Measurements from ENCODE around the gene ZNHIT3.

The ZNHIT3 gene

DNA sequence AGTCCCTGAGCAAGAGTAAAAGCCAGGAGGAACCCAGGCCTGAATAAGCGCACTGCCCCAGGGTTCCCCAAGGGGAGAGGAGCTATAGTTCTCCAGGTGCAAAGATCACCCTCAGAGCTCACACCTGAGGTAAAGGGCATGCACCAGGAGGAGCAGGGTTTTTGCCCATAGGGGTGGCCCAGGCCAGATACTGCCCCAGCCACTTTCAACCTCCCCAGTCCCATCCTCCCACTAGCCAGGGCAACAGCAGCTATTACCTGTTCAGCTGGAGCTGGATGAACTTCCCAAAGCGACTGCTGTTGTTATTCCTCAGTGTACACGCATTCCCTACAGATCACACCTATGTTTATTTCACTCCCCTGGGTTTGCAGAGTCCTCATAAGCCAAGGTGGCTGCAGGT, 28.4 kb downstream of the ZNHIT3 start:
- DNase-seq: no peak

DNA sequence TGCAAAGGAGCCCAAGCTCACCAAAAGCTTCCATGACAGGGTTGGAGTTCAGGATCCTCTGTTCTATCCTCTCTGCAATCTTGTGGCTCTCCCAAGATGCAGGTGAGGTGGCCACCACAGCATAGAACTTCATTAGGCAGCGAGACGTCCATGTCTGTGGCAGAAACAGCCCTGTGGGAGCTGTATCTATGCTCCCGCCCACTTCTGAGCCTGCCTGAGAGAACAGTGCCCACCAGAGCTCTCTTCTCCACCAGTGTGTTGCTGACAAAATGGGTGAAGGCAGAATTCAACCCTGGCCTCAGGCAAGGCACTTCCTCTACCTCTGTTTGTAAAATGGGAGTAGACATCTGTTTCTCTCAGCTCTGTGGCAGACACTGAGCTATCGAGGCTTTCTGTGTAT, 29.4 kb downstream of the ZNHIT3 start:
- no peak for DNase-seq

DNA sequence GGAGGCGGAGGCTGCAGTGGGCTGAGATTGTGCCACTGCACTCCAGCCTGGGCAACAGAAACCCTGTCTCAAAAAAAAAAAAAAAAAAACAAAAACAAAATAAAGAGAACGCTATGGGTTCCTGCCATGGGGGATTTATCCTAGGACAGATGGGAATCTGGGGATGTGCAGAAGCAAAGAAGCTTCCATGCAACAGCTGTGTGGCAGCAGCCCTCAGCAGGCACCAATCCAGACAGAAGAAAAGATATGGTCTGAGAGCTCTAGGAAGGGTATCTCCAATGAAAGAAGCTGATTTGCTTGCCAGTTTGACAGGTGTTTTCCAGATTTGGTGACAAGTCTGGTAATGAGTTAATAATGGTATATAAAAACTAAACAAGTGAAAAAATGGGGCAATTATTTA, 36.6 kb downstream of the ZNHIT3 start:
- no peak for DNase-seq

DNA sequence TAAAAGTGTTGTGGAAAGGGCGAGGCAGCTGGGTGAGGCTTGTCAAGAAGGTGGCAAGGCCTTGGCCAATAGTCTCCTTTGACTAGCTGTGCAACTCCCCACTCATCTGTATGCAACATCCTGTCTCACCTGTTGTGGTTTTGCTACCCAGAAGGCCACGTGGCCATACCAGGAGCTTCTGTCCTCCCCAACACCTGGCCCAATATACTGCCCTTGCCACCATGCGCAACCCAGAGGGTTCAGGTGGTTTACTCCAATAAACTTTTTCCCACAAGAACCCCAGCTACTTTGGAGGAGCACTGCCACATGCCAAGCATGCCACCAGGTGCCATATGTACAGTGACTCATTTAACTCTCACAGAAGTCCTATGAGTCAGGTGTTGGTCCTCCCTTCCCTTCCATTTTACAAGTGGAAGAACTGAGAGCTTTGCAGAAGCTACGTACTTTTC, 38.0 kb downstream of the ZNHIT3 start:
- DNase-seq: no peak

DNA sequence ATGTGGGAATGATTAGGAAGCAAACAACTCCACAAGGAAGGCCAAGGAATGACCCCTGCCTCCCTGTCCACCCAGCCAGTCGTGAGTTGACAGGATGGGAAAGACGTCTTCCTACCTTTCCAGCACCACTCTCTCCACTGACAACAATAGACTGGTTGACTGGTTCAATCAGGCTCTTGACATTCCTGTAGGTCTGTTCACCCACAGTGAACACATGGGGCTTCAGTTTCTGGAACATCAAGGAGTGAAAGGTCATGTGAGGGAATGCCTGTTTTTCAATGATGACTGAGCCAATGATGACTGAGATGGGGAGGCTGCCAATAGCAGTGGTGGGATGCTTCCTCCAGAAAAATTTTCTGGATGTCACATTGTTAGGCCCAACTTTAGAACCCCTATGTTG, 38.6 kb downstream of the ZNHIT3 start:
- no peak for DNase-seq

DNA sequence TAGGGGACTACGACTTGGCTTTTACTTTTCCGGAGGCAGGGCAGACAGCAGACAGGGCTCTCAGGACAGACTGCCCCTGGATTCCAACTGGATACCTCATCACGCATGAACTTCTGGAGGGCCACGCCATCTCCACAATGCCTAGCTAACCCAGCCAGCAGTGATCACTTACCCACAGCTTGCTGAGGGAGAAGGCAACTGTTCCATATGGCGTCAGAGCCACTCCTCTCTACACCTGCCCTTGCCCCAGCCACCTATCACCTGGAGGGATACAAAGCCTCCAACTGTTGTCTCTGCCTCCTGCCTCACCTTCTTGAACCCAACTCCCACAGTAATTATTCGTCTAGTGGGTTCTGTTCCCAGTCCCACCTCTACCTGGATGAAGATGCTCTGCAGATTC, 39.4 kb downstream of the ZNHIT3 start:
- no peak for DNase-seq

DNA sequence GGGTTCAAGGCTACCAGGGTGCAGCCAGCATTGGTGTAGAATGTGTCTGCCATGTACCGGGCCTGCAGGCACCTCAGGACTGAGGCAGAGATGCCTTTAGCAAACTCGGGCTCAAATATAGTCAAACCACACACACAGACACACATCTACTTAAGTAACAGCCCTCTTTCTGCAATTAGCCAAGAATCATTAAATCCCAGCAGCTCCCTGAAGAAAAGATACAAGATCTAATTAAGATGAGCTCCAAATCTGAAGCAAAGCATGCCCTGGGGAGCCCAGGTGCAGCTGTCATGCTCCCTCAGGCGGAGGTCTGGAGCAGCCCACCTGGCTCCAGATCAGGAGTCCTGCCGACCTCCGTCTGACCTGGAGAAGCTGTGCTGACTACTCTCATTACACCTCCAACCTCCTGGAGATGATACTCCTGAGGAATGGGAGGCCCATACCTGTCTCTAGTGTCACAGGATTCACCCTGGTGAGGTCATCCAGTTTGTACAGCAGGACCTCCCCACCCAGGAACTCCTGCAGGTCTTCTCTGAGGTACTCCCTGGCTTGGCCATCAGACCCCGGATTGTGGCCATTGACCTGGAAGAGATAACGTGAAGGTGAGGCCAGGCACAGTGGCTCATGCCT, 41.3 kb downstream of the ZNHIT3 start:
- no peak for DNase-seq

DNA sequence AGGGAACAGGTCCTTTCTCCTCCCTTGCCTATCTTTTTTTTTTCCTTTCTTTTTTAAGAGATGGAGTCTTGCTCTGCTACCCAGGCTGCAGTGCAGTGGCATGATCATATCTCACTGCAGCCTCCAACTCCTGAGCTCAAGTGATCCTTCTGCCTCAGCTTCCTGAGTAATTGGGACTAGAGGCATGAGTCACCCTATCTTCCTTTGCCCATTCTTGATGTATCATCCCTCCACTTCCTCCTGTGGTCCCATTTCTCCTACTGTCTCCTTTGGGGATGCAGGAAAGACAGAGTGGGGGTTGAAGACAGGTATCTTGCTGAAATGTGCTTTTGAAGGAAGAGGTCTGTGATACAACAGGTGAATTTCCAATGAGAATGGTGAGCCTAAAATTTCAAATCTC, 42.6 kb downstream of the ZNHIT3 start:
- no peak for DNase-seq

DNA sequence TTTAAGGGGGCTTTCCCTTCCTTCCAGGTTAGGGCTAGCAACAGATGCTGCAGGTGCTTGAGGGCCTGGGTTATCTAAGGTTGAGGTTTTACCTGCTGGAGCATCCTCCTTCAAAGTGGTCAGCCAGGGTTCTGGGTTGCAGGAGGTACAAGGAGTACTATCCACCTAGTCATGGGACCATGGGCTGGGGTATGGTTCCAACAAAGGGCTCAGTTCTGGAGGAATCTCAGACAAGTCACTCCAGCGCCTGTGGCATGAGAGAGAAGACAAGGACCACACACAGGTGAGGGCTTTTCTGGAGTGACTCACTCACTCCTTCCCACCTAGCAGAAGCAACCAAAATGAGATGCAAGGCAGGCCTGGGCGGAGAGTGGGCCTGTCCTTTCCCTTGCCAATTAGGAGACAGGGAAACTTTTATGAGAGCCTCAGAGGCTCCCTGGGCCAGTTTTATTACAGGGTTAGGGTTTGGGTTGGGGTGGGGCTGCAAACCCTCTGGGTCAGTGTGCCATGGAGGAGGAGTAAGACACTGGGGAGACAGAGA, 46.0 kb downstream of the ZNHIT3 start:
- no peak for DNase-seq

DNA sequence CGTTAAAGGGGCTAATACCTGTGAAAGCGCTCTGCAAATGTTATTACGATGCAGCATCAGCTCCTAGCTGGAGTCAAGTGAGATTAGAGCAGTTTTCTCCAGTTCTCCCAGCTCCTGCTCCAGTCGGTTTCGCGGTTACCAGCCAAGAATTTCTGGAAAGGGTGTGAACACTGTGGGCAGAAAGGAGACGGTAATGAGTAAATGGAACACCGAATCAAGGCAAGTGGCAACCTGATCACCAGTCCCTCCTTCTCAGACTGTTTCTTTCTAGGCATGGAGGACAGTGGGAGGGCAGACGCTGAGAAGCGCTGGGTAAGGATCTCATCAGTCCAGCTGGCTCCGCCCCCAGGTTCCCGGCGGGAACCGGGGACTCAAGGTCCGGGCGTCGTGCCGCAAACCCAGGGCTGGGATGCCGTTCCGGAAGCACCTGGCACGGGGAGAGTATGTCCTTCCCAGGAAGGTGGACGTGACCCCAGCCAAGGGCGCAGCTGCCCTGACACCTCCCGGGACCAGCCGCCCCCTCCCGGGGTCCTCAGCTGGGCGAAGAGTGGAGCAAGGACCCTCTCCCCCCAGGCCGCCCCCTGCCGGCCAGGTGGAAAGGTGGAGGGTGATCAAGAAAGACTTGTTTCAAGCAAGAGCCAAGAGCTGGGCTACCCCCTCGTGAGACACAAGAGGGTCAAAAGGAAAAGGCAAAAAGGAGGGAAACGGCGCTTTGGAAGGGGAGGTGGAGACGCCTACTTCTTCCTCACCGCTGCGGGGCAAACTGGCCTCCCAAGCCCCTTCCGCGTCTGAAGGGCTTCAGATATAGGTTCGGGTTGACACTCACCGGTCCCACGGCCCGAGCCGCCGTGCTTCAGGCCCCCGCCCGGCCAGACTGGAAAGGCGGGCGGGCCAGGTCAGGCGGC, 47.7 kb downstream of the ZNHIT3 start:
- DNase-seq: peak; percentile 91

DNA sequence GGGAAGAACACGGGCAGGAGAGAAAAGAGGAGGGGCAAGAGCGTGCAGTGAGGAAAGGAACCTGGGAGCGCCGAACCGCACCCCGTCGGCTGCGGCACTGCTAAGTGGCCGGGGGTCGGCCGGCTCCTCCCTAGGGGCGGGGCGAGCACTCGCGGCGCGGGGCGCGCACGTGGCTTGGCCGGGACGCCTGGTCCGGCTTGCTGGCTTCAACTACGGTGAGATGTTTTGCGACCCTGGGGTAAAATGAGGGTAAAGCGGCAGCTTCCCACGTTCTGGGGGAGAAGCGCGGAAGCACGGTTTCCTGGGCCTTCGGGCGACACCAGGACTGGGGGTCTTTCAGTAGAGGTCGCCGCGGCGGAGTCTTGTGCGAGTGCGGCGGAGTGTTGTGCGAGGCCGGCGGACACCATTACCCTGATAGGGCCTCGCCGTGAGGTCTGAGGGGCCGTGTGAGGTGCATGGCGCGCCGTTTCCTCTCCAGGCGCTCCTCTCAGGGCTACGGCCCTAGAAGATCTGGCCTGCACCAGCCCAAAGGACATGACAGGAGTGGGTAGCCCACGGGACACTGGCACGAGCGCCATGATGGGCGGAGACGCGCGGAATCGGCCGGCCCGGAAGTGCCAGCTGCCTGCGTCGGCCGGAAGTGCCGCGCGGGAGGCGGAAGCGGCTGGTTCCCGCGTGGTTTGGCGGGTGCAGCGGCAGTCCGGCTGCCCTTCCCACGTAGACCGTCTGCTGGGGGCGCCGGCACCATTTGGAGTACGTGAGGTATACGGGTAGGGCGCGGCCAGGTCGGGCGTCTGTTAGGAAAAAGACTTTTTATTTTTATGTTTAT, 48.6 kb downstream of the ZNHIT3 start, which contains the start of the genes MYO19 and PIGW:
Gene MYO19 (minus strand): TSS at position 29 of the 829 bp plus-strand sequence. CDS start 2,330 bp downstream, outside the sequence.
Gene PIGW (plus strand): TSS at position 148 of the 829 bp plus-strand sequence. CDS start 2,115 bp downstream, outside the sequence.
- peak; percentile 96 for DNase-seq

DNA sequence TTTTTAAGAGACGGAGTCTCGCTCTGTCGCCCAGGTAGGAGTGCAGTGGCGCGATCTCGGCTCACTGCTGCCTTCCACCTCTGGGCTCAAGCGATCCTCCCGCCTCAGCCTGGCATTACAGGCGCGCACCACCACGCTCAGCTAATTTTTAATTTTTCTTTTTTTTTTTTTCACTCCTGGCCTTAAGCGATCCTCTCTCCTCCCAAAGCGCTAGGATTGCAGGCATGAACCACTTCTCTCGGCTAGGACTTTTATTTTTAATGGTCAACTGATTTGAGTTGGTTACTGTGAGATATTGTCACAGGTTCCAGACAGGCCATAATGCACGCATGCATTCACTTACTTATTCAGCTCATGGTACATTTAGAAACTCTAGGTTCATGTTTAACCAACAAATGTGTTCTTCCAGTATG, 49.2 kb downstream of the ZNHIT3 start:
- DNase-seq: no peak

DNA sequence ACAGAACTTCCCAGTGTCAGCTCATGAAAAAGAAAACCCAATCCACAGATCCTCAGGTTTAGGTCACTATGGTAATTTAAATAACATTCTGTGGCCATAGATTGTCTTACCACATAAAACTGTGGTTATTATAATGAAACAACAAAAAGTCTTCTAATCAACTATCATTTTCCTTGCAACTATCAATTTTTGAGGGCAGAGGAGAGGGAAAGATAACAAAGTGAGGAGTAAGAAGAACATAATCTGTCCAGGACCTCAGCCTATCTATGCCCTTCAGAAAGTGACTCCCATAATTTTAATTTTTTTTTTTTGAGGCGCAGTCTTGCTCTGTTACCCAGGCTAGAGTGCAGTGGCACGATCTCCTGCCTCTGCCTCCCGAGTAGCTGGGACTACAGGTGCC, 54.2 kb downstream of the ZNHIT3 start:
- DNase-seq: no peak

DNA sequence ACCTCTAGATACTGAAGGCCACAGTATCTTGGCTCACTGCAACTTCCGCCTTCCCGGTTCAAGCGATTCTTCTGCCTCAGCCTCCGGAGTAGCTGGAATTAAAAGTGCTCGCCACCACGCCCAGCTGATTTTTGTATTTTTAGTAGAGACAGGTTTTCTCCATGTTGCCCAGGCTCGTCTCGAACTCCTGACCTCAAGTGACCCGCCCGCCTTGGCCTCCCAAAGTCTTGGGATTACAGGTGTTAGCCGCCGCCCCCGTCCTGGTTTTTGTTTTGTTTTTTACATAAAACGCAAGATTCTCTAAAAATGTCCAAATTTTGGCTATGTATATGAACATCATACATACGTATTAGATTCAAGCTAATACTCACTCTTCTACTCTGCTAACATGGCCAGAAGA, 56.3 kb downstream of the ZNHIT3 start:
- no peak for DNase-seq

DNA sequence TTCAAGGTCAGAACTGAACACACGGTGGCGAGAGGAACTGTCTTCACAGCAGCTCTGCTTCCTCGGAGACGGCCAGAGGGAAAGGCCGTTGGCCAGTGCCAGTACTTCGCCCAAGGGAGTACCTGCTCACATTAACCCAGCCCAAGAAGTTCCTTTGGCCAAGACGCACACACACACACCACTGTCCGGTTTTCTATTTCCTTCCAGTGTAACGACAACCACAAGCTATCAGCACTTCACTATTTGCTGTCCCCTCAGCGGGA, 57.5 kb downstream of the ZNHIT3 start:
- peak; percentile 68 for DNase-seq

DNA sequence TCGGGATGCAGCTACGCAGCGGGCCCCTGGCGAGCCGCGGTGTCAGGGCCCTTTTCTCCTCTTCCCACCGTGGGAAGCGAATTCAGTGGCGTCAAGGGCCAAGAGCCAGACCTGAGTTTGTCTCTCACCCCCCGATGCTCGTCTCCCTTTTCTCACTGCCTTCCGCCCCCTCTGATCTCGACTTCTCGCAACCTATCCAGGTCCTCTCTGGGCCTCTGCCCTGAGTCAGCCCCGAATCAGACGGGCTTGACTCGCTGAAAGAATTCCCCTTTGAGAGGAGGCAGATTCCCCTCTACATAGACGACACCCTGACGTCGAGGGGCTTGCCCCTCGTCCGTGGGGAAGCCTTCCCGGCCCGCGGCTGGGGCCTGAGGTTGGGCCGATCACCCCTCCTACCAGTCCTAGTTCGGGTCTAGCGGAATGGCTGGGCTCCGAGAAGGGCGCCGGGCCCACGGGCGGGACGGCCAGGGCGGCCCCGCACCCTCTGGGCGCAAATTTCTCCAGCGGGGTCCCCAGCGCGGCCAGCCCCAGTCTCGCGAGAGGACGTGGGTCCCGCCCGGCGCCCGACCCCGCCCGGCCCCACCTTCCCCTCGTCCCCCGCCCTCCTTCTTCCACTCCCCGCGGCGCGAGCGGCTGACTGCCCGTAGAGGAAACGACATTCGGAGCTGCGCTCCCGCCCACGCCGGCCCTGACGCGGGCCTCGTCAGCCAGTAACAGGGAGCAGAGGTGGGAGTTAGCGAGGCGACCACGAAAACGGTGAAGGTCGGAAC, 58.0 kb downstream of the ZNHIT3 start, which contains the start of gene GGNBP2:
Gene GGNBP2 (plus strand): TSS at position 613 of the 770 bp plus-strand sequence. CDS start 806 bp downstream, outside the sequence.
- peak; percentile 94 for DNase-seq

DNA sequence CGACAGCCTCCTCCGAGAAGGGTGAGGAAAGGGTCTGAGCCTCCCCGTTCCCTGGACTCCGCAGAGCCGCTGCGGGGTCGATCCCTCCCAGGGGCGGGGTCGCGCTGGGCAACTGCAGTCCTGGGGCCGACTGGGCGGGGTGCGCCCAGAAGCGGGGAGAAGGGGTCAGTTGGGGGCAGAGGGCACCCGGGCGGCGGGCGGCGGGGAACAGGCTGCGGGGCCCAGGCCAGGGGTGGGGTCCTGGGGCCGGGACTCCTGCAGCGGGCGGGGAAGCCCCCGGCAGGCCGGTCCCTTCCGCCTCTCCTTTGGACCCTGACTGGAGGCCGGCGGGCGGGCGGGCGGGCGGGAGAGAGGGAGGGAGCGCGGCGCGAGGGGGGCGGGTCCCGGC, 58.6 kb downstream of the ZNHIT3 start:
- peak; percentile 87 for DNase-seq

Data from NCI-H82 (cell line).